ENCODE data around the gene ACVR1B. TPM values are rescaled to one million over a fixed set of nuclear protein-coding genes. Genes with fewer than 3 reads are reported as not detected.

ACVR1B gene
- total and polyA plus RNA-seq, 9 of the 15 experiments (the other 6 are each of a cell fraction or from before 2014, with no cell fraction given), result 0.97 to 15.1 (median 6.8) TPM

DNA sequence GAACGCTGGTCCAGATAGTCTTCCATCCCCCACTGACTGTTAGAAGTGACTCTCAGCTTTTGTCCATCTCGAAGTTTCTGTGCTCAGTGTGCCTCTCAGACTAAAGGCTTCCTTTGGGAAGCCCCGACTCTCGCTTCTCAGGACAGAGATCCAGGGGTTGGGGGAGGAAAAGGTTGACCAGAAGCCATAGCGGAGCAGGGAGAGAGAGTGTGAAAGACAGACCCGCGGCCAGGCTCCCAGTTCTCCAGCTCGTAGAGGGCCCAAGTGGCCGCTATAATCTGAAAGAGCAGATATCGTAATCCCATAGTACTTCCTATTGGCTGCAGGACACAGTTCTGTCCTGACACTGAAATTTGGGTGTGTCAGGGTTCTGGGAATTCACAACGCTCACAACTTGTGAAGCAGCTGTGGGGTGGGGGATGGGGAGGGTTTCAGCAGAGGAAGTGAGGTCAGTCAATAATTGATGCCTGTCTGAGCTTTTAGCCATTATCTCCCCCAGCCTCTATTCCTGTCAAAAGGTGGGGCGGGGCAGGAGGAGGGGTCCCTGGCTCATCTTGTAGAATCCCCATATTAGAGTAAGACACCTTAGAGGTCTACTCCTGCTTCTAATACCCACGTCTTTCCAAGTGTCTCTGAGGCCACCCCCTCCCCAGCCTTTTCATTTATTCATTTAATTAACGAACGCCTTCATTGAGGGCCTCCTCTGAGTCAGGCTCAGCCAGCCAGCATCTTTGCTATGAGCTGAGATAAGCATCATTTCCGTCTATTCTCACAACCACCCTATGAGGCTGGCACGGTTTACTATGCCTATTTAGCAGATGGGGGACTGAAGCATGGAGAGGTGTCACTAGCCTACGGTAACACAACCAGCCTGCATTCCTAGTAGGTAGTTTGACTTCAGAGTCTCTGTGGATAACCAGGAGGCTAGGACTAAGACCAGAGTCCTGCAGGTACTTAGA, 45.7 kb upstream of the ACVR1B start (continued):
- TF ChIP-seq, protein P1, sequence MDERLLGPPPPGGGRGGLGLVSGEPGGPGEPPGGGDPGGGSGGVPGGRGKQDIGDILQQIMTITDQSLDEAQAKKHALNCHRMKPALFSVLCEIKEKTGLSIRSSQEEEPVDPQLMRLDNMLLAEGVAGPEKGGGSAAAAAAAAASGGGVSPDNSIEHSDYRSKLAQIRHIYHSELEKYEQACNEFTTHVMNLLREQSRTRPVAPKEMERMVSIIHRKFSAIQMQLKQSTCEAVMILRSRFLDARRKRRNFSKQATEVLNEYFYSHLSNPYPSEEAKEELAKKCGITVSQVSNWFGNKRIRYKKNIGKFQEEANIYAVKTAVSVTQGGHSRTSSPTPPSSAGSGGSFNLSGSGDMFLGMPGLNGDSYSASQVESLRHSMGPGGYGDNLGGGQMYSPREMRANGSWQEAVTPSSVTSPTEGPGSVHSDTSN (CRISPR knock-in tag; IDR thresholded peaks at IDR 0.05; ENCODE audit: low read depth), result no peak
- TF ChIP-seq, protein P1 (tag; conservative IDR thresholded peaks at IDR 0.05; ENCODE audit: low read depth), result peak; percentile 57
- TF ChIP-seq ARID2 (IDR thresholded peaks at IDR 0.05) (0 out of 2 replicates have a peak, but pooled peaks have one; percentile 24), POLR2G (IDR thresholded peaks at IDR 0.05; ENCODE audit: low read depth, low read length) (peak; percentile 38; the same call in 1 of the 2 replicates), MBD2 (IDR thresholded peaks at IDR 0.05; ENCODE audit: borderline replicate concordance, low read depth) (peak; percentile 78), MYC (IDR thresholded peaks at IDR 0.05; ENCODE audit: low read depth, low read length) (peak; percentile 54; the same call in 1 of the 2 replicates), MYC (CRISPR knock-in tag; IDR thresholded peaks at IDR 0.05; ENCODE audit: borderline replicate concordance, low read depth) (no peak), MAFK (IDR thresholded peaks at IDR 0.05; ENCODE audit: low read length) (peak; percentile 54; the same call in 1 of the 2 replicates), CREB1 (IDR thresholded peaks at IDR 0.05) (peak; percentile 37; the same call in 1 of the 2 replicates), CREB1 (CRISPR knock-in tag; IDR thresholded peaks at IDR 0.05) (no peak), CHD2 (IDR thresholded peaks at IDR 0.05; ENCODE audit: low read depth, low read length) (peak; percentile 60), FOXK1 (CRISPR knock-in tag; IDR thresholded peaks at IDR 0.05; ENCODE audit: borderline replicate concordance) (no peak), NUFIP1 (IDR thresholded peaks at IDR 0.05; ENCODE audit: partially characterized antibody) (no peak), PRDM10 (IDR thresholded peaks at IDR 0.05; ENCODE audit: partially characterized antibody) (peak; percentile 9), TOE1 (IDR thresholded peaks at IDR 0.05; ENCODE audit: borderline replicate concordance) (0 out of 2 replicates have a peak, but pooled peaks have one; percentile 24), TOE1 (CRISPR knock-in tag; IDR thresholded peaks at IDR 0.05; ENCODE audit: borderline replicate concordance, low read depth) (no peak), YY1 (IDR thresholded peaks at IDR 0.05; ENCODE audit: borderline replicate concordance in 1 of 3, control insufficient read depth in 1 of 3, extremely low read depth in 1 of 3, insufficient read depth in 3 of 3, insufficient read length in 1 of 3, insufficient replicate concordance in 2 of 3, low read depth in 1 of 3, low read length in 2 of 3) (peak in 1 of 3 experiments; percentile 39)
- TF ChIP-seq, protein P2, sequence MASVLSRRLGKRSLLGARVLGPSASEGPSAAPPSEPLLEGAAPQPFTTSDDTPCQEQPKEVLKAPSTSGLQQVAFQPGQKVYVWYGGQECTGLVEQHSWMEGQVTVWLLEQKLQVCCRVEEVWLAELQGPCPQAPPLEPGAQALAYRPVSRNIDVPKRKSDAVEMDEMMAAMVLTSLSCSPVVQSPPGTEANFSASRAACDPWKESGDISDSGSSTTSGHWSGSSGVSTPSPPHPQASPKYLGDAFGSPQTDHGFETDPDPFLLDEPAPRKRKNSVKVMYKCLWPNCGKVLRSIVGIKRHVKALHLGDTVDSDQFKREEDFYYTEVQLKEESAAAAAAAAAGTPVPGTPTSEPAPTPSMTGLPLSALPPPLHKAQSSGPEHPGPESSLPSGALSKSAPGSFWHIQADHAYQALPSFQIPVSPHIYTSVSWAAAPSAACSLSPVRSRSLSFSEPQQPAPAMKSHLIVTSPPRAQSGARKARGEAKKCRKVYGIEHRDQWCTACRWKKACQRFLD (CRISPR knock-in tag; IDR thresholded peaks at IDR 0.05), result no peak
